Measurements from ENCODE around the gene MAN1B1.

Gene MAN1B1

GRCh38 chr9:137136261-137136880, 49.6 kb downstream of the MAN1B1 start:
- TF ChIP-seq, protein P1, sequence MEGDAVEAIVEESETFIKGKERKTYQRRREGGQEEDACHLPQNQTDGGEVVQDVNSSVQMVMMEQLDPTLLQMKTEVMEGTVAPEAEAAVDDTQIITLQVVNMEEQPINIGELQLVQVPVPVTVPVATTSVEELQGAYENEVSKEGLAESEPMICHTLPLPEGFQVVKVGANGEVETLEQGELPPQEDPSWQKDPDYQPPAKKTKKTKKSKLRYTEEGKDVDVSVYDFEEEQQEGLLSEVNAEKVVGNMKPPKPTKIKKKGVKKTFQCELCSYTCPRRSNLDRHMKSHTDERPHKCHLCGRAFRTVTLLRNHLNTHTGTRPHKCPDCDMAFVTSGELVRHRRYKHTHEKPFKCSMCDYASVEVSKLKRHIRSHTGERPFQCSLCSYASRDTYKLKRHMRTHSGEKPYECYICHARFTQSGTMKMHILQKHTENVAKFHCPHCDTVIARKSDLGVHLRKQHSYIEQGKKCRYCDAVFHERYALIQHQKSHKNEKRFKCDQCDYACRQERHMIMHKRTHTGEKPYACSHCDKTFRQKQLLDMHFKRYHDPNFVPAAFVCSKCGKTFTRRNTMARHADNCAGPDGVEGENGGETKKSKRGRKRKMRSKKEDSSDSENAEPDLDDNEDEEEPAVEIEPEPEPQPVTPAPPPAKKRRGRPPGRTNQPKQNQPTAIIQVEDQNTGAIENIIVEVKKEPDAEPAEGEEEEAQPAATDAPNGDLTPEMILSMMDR (IDR thresholded peaks at IDR 0.05), result no peak

- TF ChIP-seq, protein P1 (IDR thresholded peaks at IDR 0.05), result no peak
Observed at GRCh38 chr9:137136881-137137607, 50.3 kb downstream of the MAN1B1 start.

- TF ChIP-seq, protein P1 (IDR thresholded peaks at IDR 0.05), result no peak
Observed at GRCh38 chr9:137138058-137138721, 51.4 kb downstream of the MAN1B1 start.

- TF ChIP-seq, protein P1 (IDR thresholded peaks at IDR 0.05), result no peak
Observed at GRCh38 chr9:137138722-137139467, 52.1 kb downstream of the MAN1B1 start, which contains the start of gene GRIN1. Gene GRIN1 (plus strand): TSS chr9:137139154. CDS start chr9:137139487, 333 bp downstream.

GRCh38 chr9:137139468-137140150, 52.8 kb downstream of the MAN1B1 start:
- TF ChIP-seq, protein P1 (IDR thresholded peaks at IDR 0.05), result no peak

- TF ChIP-seq, protein P1 (IDR thresholded peaks at IDR 0.05), result no peak
Observed at GRCh38 chr9:137140151-137141012, 53.6 kb downstream of the MAN1B1 start.

All from LNCAP (cell line).